Suprapubic skin (tissue), 4 donors: Measurements from ENCODE around the gene ATM.

Experiments used
- EP300 ChIP-seq: sonication (generic); formaldehyde crosslinking; IDR thresholded peaks from one replicate; pipeline ENCODE4 v1.6.1; 2017; ENCODE audit warnings: antibody characterized with exemption
- POLR2A ChIP-seq, 2 donors: fragments of 450-650 bp; IDR thresholded peaks; one replicate each; pipeline ENCODE4 v1.6.1; 2017; ENCODE audit warnings: antibody characterized with exemption in 2 of 2, mild to moderate bottlenecking in 2 of 2, moderate library complexity in 2 of 2
- POLR2AphosphoS5 ChIP-seq, 3 donors: sonication (generic); formaldehyde crosslinking; IDR thresholded peaks; one replicate each; pipeline ENCODE4 v1.6.1; 2017; ENCODE audit warnings: antibody characterized with exemption in 3 of 3
- TF ChIP-seq, protein P1 (sequence below), 2 donors: fragments of 200-600 bp in 1 of 2; fragments of 450-650 bp in 1 of 2; sonication (generic) in 1 of 2; IDR thresholded peaks; one replicate each; pipeline ENCODE4 v1.5.1; 2016 to 2019; ENCODE audit warnings: antibody characterized with exemption in 2 of 2, mild to moderate bottlenecking in 1 of 2, moderate library complexity in 1 of 2

DNA sequence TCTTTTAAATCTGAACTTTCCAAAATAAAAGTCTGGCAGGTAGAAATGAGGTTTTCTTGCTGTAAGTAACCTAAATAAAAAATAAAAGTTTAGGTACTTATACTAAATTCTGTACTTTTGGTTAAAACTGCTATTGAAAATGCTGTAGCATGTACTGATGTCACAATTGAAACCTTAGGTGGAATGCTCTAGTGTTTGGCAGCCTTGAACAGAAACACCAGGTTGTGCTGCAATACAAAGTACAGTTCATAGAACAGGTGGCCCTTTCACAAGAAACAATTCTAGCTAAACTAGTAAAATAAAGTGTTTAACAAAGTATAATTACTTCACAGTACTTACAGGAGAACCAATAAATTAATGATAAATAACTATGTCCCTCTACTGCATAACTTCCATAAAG is 25.5 kb upstream of the ATM start:
- TF ChIP-seq, protein P1, sequence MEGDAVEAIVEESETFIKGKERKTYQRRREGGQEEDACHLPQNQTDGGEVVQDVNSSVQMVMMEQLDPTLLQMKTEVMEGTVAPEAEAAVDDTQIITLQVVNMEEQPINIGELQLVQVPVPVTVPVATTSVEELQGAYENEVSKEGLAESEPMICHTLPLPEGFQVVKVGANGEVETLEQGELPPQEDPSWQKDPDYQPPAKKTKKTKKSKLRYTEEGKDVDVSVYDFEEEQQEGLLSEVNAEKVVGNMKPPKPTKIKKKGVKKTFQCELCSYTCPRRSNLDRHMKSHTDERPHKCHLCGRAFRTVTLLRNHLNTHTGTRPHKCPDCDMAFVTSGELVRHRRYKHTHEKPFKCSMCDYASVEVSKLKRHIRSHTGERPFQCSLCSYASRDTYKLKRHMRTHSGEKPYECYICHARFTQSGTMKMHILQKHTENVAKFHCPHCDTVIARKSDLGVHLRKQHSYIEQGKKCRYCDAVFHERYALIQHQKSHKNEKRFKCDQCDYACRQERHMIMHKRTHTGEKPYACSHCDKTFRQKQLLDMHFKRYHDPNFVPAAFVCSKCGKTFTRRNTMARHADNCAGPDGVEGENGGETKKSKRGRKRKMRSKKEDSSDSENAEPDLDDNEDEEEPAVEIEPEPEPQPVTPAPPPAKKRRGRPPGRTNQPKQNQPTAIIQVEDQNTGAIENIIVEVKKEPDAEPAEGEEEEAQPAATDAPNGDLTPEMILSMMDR (IDR thresholded peaks at IDR 0.05): no peak
- TF ChIP-seq POLR2A (IDR thresholded peaks at IDR 0.05) (no peak), EP300 (no peak), POLR2AphosphoS5 (IDR thresholded peaks at IDR 0.05) (no peak)
